IMR-90 (cell line): Measurements from ENCODE around the gene L3HYPDH. TPM values are rescaled to one million over a fixed set of nuclear protein-coding genes. Genes with fewer than 3 reads are reported as not detected.

Experiments used
- ATAC-seq: fragments of 200-7000 bp; cut with Tn5 transposase; 2 replicates; pipeline ENCODE4 v1.9.1; 2020; ENCODE audit warnings: low read depth, mild to moderate bottlenecking, moderate library complexity
- BruUV-seq: library from RNA; stranded (reverse); fragments of 400-500 nt; replicated peaks from 2 replicates; lab custom pipeline; 2021; lab: Mats Ljungman, UMichigan
- CTCF ChIA-PET: fragments of 300-600 bp; formaldehyde crosslinking; extraction: SDS; loops from one replicate; lab custom pipeline; 2021; ENCODE audit warnings: antibody characterized with exemption; lab: Yijun Ruan, JAX
- POLR2A ChIA-PET: fragments of 300-600 bp; sonication (Branson Sonifier 250); formaldehyde crosslinking; loops from one replicate; lab custom pipeline; 2022; ENCODE audit warnings: antibody characterized with exemption; ENCODE audit not compliant: unreplicated experiment; lab: Charles Lee
- DNase-seq: peaks from one replicate; pipeline ENCODE4 v3.0.0; 2013
- H2AFZ ChIP-seq: replicated peaks from 2 replicates; pipeline ENCODE3; 2013; ENCODE audit warnings: low read length, mild to moderate bottlenecking; ENCODE audit not compliant: poor library complexity
- H2AK5ac ChIP-seq: 2 replicates; pipeline ENCODE4 v1.6.1; 2013; ENCODE audit warnings: low read depth, low read length, inconsistent platforms
- H2AK9ac ChIP-seq: replicated peaks from 2 replicates; pipeline ENCODE3; 2013; ENCODE audit warnings: mild to moderate bottlenecking, low read depth, low read length, moderate library complexity; ENCODE audit not compliant: poor library complexity
- H2BK120ac ChIP-seq: 2 replicates; pipeline ENCODE4 v1.6.1; 2013; ENCODE audit warnings: low read depth, low read length, inconsistent platforms
- H2BK15ac ChIP-seq: 3 replicates; pipeline ENCODE4 v1.6.1; 2013; ENCODE audit warnings: low read depth, low read length, inconsistent platforms
- H2BK20ac ChIP-seq: 2 replicates; pipeline ENCODE4 v1.6.1; 2013; ENCODE audit warnings: low read depth, mild to moderate bottlenecking, inconsistent platforms, low read length, moderate library complexity
- H2BK5ac ChIP-seq: 2 replicates; pipeline ENCODE4 v1.6.1; 2013; ENCODE audit warnings: mild to moderate bottlenecking, low read depth, low read length, inconsistent platforms; ENCODE audit not compliant: poor library complexity, severe bottlenecking
- H3K14ac ChIP-seq: replicated peaks from 2 replicates; pipeline ENCODE4 v1.6.1; 2013; ENCODE audit warnings: low read depth, low read length, inconsistent platforms
- H3K18ac ChIP-seq: 2 replicates; pipeline ENCODE4 v1.6.1; 2013; ENCODE audit warnings: low read depth, low read length, control low read depth
- H3K23ac ChIP-seq: 2 replicates; pipeline ENCODE4 v1.6.1; 2013; ENCODE audit warnings: low read depth, low read length, inconsistent platforms
- H3K27ac ChIP-seq: 2 replicates; pipeline ENCODE4 v1.5.1; 2013; ENCODE audit warnings: mild to moderate bottlenecking, control low read depth, low read length; ENCODE audit not compliant: insufficient read depth
- H3K27me3 ChIP-seq: 2 replicates; pipeline ENCODE4 v1.6.1; 2013; ENCODE audit warnings: low read length; ENCODE audit not compliant: control insufficient read depth, insufficient read depth
- H3K36me3 ChIP-seq: 2 replicates; pipeline ENCODE4 v1.6.1; 2013; ENCODE audit warnings: low read length, mixed read lengths; ENCODE audit not compliant: control insufficient read depth, insufficient read depth
- H3K4ac ChIP-seq: 2 replicates; pipeline ENCODE4 v1.6.1; 2013; ENCODE audit warnings: low read depth, low read length, inconsistent platforms
- H3K4me1 ChIP-seq: 2 replicates; pipeline ENCODE4 v1.6.1; 2013; ENCODE audit warnings: low read length, mixed read lengths; ENCODE audit not compliant: control insufficient read depth, insufficient read depth
- H3K4me2 ChIP-seq: 2 replicates; pipeline ENCODE4 v1.6.1; 2013; ENCODE audit warnings: low read depth, mild to moderate bottlenecking, control low read depth, low read length, moderate library complexity
- H3K4me3 ChIP-seq: 2 replicates; pipeline ENCODE4 v1.5.1; 2013; ENCODE audit warnings: low read depth, mild to moderate bottlenecking, control low read depth, low read length, moderate library complexity; ENCODE audit not compliant: insufficient read depth
- H3K56ac ChIP-seq: 2 replicates; pipeline ENCODE4 v1.6.1; 2013; ENCODE audit warnings: low read length, inconsistent platforms; ENCODE audit not compliant: insufficient read depth; ENCODE audit errors: extremely low read depth
- H3K79me1 ChIP-seq, 2 experiments: 2 replicates each; pipeline ENCODE4 v1.6.1; 2013; ENCODE audit warnings: low read length in 2 of 2, inconsistent platforms in 1 of 2, low read depth in 1 of 2
- H3K9ac ChIP-seq: 2 replicates; pipeline ENCODE4 v1.6.1; 2013; ENCODE audit warnings: low read depth, low read length, control low read depth
- H3K9me1 ChIP-seq: 2 replicates; pipeline ENCODE4 v1.6.1; 2013; ENCODE audit warnings: low read length, inconsistent platforms; ENCODE audit not compliant: insufficient read depth
- H3K9me3 ChIP-seq: 2 replicates; pipeline ENCODE4 v1.6.1; 2013; ENCODE audit warnings: low read length; ENCODE audit not compliant: control insufficient read depth, insufficient read depth
- H4K20me1 ChIP-seq: 2 replicates; pipeline ENCODE4 v1.6.1; 2013; ENCODE audit warnings: low read length, inconsistent platforms; ENCODE audit not compliant: insufficient read depth
- H4K5ac ChIP-seq: 2 replicates; pipeline ENCODE4 v1.6.1; 2013; ENCODE audit warnings: mild to moderate bottlenecking, low read depth, low read length, control low read depth
- H4K8ac ChIP-seq, 2 experiments: 2 replicates each; pipeline ENCODE4 v1.6.1; 2013; ENCODE audit warnings: low read depth in 2 of 2, low read length in 2 of 2, control low read depth in 1 of 2, inconsistent platforms in 1 of 2
- H4K91ac ChIP-seq: 2 replicates; pipeline ENCODE4 v1.6.1; 2013; ENCODE audit warnings: low read depth, low read length, inconsistent platforms; ENCODE audit not compliant: insufficient read depth
- BHLHE40 ChIP-seq: fragments of 150-350 bp; IDR thresholded peaks from 2 replicates; pipeline ENCODE4 v1.6.1; 2016; ENCODE audit warnings: mild to moderate bottlenecking, low read depth, low read length
- CEBPB ChIP-seq: IDR thresholded peaks from 2 replicates; pipeline ENCODE4 v1.6.1; 2012; ENCODE audit warnings: low read depth, low read length, improper control_type of control experiment
- CHD1 ChIP-seq: IDR thresholded peaks from 2 replicates; pipeline ENCODE4 v1.6.1; 2012; ENCODE audit warnings: low read depth, low read length, improper control_type of control experiment
- ELK1 ChIP-seq: fragments of 150-350 bp; IDR thresholded peaks from 2 replicates; pipeline ENCODE4 v1.6.1; 2016; ENCODE audit warnings: low read depth, mild to moderate bottlenecking, low read length, moderate library complexity, borderline replicate concordance
- FOS ChIP-seq: fragments of 150-350 bp; IDR thresholded peaks from 2 replicates; pipeline ENCODE4 v1.6.1; 2016; ENCODE audit warnings: low read depth, low read length
- MAFK ChIP-seq: IDR thresholded peaks from 2 replicates; pipeline ENCODE4 v1.6.1; 2012; ENCODE audit warnings: low read depth, low read length, improper control_type of control experiment
- MAZ ChIP-seq: IDR thresholded peaks from 2 replicates; pipeline ENCODE4 v1.6.1; 2012; ENCODE audit warnings: low read depth, mild to moderate bottlenecking, low read length, improper control_type of control experiment, moderate library complexity, borderline replicate concordance
- MXI1 ChIP-seq: IDR thresholded peaks from 2 replicates; pipeline ENCODE4 v1.6.1; 2012; ENCODE audit warnings: low read depth, mild to moderate bottlenecking, low read length, moderate library complexity, borderline replicate concordance
- NFE2L2 ChIP-seq: fragments of 150-350 bp; IDR thresholded peaks from 2 replicates; pipeline ENCODE4 v1.6.1; 2016; ENCODE audit warnings: low read depth, mild to moderate bottlenecking, low read length
- POLR2A ChIP-seq: IDR thresholded peaks from 2 replicates; pipeline ENCODE4 v1.6.1; 2012; ENCODE audit warnings: mild to moderate bottlenecking, low read depth, low read length
- RAD21 ChIP-seq: IDR thresholded peaks from 2 replicates; pipeline ENCODE4 v1.6.1; 2012; ENCODE audit warnings: low read length, improper control_type of control experiment
- RCOR1 ChIP-seq: IDR thresholded peaks from 2 replicates; pipeline ENCODE4 v1.6.1; 2012; ENCODE audit warnings: mild to moderate bottlenecking, low read length, improper control_type of control experiment; ENCODE audit not compliant: insufficient replicate concordance
- RFX5 ChIP-seq: IDR thresholded peaks from 2 replicates; pipeline ENCODE4 v1.8.0; 2012; ENCODE audit warnings: low read depth, mild to moderate bottlenecking, low read length, moderate library complexity
- SMC3 ChIP-seq: fragments of 150-350 bp; IDR thresholded peaks from 2 replicates; pipeline ENCODE4 v1.6.1; 2016; ENCODE audit warnings: low read depth, mild to moderate bottlenecking, antibody characterized with exemption, low read length, moderate library complexity
- USF2 ChIP-seq: fragments of 150-350 bp; IDR thresholded peaks from 2 replicates; pipeline ENCODE4 v1.6.1; 2017; ENCODE audit warnings: mild to moderate bottlenecking, antibody characterized with exemption, low read length, low read depth
- WGBS, 2 experiments: methylation state at CpG; one replicate each; pipeline versions ENCODE4 v1.1.5 to v1.1.7; 2013; ENCODE audit warnings: missing lambda C conversion rate in 2 of 2; ENCODE audit not compliant: insufficient read length in 1 of 2; ENCODE audit errors: extremely low coverage in 2 of 2; 5-methylcytosine and 5-hydroxymethylcytosine counted together
- dilution Hi-C: fragments of 300-500 bp; cut with HindIII; formaldehyde crosslinking; loops from one replicate; pipeline ENCODE4 v1.14.3; 2018; ENCODE audit warnings: low sequenced_read_pairs; ENCODE audit not compliant: unreplicated experiment
- in situ Hi-C: fragments of 300-500 bp; cut with MboI; formaldehyde crosslinking; loops from 3 replicates; pipeline ENCODE4 v1.14.3; 2019; ENCODE audit warnings: low sequenced_read_pairs, inconsistent platforms, mixed read lengths
- intact Hi-C: fragments of 100-400 bp; cut with micrococcal nuclease; formaldehyde crosslinking; loops from 2 replicates; pipeline ENCODE4 v1.10.0; 2022
- polyA plus RNA-seq, 3 experiments: library from polyadenylated mRNA; depleted of rRNA; stranded (reverse); fragments of >200 nt; gene quantifications; 2 replicates each; pipeline ENCODE4 v1.2.3, GENCODE V29; 2012; ENCODE audit warnings: low replicate concordance in 1 of 3
- total RNA-seq: library from RNA; depleted of rRNA; stranded (reverse); fragments of >200 nt; gene quantifications from 2 replicates; pipeline ENCODE4 v1.2.3, GENCODE V29; 2012
- TF ChIP-seq, protein P1 (sequence below): conservative IDR thresholded peaks from 2 replicates; pipeline ENCODE4 v1.5.1; 2012; ENCODE audit warnings: mild to moderate bottlenecking, low read depth, low read length, improper control_type of control experiment

Gene L3HYPDH
- total and polyA plus RNA-seq, 2 of the 4 experiments (the other 2 are of a cell fraction) = 40.9 to 49.1 TPM

DNA sequence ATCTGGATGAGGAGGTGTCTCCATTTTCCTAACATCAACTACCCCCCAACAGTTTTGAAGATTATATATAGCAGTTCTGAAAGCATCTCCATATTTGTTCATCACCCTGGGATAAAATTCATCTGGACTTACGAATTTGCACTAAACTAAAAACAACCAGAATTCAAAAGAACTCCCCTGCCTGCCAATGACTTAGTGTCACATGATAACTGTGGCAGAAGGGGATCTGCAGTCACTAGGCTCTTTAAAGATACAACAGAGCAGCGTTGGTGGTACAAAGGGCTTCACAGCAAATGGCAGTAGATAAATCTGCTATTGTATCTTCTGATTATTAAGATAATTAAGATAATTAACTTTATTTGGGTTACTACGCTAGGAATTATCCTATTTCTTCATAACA lies 49.1 kb downstream of the L3HYPDH start:
- intact Hi-C loops = loop anchor here (5.0 to 10.0 kb wide), 2 partner anchors 183 to 940 kb away; no protein-coding TSS in a partner anchor
- H3K4me1 ChIP-seq = peaks cover 6% of the 10 kb centered on the region
- dilution Hi-C loops = no loop called here

More for the DNA sequence above, 49.1 kb downstream of the L3HYPDH start:
- no peak overlapping the region for H3K4ac ChIP-seq
- no peak overlapping the region for H3K4me2 ChIP-seq
- H4K20me1 ChIP-seq = no peaks in the 10 kb centered on the region; the same call in 1 of the 2 replicates
- ATAC-seq (no peak), DNase-seq (no peak)
- peaks cover 3% of the 10 kb centered on the region for H3K9me1 ChIP-seq
- no peak overlapping the region for H3K18ac ChIP-seq
- no peak overlapping the region for H4K5ac ChIP-seq
- H3K9me3 ChIP-seq = no peaks in the 10 kb centered on the region
- H2AK9ac ChIP-seq = no peak overlapping the region
- CTCF ChIA-PET = no interaction called here
- H2AK5ac ChIP-seq = no peak overlapping the region
- H2AFZ ChIP-seq = no peak overlapping the region
- H3K27ac ChIP-seq = no peak overlapping the region
- H3K27me3 ChIP-seq = no peaks in the 10 kb centered on the region
- no peak overlapping the region for H4K8ac ChIP-seq
- no CpG with 5 or more reads among the region's 3 CpGs for WGBS, 2 experiments
- no peak overlapping the region for H4K91ac ChIP-seq
- in situ Hi-C loops = no loop called here
- H3K36me3 ChIP-seq = 0 out of 2 replicates have a peak, but pooled peaks cover 2% of the 10 kb centered on the region
- no peak overlapping the region for H2BK120ac ChIP-seq
- no peak for TF ChIP-seq CEBPB
- TF ChIP-seq, protein P1, sequence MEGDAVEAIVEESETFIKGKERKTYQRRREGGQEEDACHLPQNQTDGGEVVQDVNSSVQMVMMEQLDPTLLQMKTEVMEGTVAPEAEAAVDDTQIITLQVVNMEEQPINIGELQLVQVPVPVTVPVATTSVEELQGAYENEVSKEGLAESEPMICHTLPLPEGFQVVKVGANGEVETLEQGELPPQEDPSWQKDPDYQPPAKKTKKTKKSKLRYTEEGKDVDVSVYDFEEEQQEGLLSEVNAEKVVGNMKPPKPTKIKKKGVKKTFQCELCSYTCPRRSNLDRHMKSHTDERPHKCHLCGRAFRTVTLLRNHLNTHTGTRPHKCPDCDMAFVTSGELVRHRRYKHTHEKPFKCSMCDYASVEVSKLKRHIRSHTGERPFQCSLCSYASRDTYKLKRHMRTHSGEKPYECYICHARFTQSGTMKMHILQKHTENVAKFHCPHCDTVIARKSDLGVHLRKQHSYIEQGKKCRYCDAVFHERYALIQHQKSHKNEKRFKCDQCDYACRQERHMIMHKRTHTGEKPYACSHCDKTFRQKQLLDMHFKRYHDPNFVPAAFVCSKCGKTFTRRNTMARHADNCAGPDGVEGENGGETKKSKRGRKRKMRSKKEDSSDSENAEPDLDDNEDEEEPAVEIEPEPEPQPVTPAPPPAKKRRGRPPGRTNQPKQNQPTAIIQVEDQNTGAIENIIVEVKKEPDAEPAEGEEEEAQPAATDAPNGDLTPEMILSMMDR = no peak
- TF ChIP-seq RFX5 = no peak
- TF ChIP-seq POLR2A = no peak
- no peak for TF ChIP-seq RAD21
- TF ChIP-seq FOS = no peak
- no peak for TF ChIP-seq MAFK
- no peak for TF ChIP-seq SMC3
- TF ChIP-seq MAZ = no peak
- no peak for TF ChIP-seq NFE2L2
- no peak for TF ChIP-seq BHLHE40
- no peak for TF ChIP-seq CHD1
- TF ChIP-seq MXI1 = no peak
- no peak for TF ChIP-seq USF2
- TF ChIP-seq RCOR1 = no peak
- TF ChIP-seq ELK1 = no peak
- no peak overlapping the region for H3K23ac ChIP-seq
- no peak overlapping the region for H3K4me3 ChIP-seq
- H3K9ac ChIP-seq = no peak overlapping the region
- H2BK20ac ChIP-seq = no peak overlapping the region
- H3K56ac ChIP-seq = no peak overlapping the region
- POLR2A ChIA-PET = no interaction called here
- no peak overlapping the region for H3K14ac ChIP-seq
- H3K79me1 ChIP-seq = peaks cover 0 to under 1% of the 10 kb centered on the region in 2 experiments; a peak in 1 of 4 replicates
- no TSS peak for BruUV-seq
- no peak overlapping the region for H2BK15ac ChIP-seq
- H2BK5ac ChIP-seq = no peak overlapping the region
